Measurements from ENCODE around the gene AMIGO2.
A peak's percentile ranks its signal among the peaks of the same experiment; 100 is the strongest.

The AMIGO2 gene

DNA sequence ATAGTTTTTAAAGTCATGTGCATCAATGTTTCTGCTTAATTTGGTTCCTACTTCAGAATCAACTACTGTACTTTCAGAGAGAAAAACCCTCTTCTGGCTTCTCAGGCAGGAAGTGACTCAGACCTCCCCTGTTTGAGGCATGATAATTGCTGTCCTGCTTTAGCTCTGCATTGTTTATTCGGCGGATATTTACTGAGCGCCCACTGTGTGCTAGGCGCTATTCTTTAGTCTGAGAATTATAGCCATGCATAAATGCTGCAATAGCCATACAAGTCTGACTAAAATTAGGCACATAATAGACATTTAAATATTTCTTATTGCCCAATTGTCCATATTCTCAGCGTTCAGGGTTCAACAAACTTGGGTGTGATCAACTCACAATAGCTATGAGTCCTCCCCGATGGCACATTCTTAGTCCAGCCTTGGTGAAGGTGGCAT, 6.1 kb upstream of the AMIGO2 start:
- peaks cover 10% of the 10 kb centered on the region for H3K9me3 Mint-ChIP-seq
- H3K27me3 Mint-ChIP-seq: no peaks in the 10 kb centered on the region
- H3K36me3 Mint-ChIP-seq (ENCODE audit: low read depth): peaks cover 5% of the 10 kb centered on the region
- ATAC-seq: peak; percentile 82
- peak; percentile 30 for DNase-seq
- H3K27ac Mint-ChIP-seq: peak overlapping the region; percentile 47
- H3K4me3 Mint-ChIP-seq: peak overlapping the region; percentile 32
- peaks cover 61% of the 10 kb centered on the region for H3K4me1 Mint-ChIP-seq

DNA sequence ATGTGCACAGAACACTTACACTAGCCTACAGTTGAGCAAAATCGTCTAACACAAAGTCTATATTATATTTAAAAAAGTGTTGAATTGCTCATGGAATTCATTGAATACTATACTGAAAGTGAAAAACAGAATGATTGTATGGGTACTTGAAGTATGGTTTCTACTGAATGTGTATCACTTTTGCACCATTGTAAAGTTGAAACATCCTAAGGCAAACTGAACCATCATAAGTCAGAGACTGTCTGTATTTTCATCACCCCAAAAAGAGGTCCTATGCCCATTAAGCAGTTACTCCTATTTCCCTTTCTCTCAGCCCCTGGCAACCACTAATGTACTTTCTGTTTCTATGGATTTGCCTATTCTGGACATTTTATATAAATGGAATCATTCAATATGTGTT, 4.4 kb upstream of the AMIGO2 start:
- peak; percentile 7 for ATAC-seq
- Mint-ChIP-seq H3K27me3 (no peaks in the 10 kb centered on the region), H3K4me1 (peaks cover 65% of the 10 kb centered on the region), H3K9me3 (no peaks in the 10 kb centered on the region), H3K4me3 (peak overlapping the region; percentile 39), H3K36me3 (ENCODE audit: low read depth) (peaks cover 3% of the 10 kb centered on the region), H3K27ac (peak overlapping the region; percentile 80)
- DNase-seq: no peak

DNA sequence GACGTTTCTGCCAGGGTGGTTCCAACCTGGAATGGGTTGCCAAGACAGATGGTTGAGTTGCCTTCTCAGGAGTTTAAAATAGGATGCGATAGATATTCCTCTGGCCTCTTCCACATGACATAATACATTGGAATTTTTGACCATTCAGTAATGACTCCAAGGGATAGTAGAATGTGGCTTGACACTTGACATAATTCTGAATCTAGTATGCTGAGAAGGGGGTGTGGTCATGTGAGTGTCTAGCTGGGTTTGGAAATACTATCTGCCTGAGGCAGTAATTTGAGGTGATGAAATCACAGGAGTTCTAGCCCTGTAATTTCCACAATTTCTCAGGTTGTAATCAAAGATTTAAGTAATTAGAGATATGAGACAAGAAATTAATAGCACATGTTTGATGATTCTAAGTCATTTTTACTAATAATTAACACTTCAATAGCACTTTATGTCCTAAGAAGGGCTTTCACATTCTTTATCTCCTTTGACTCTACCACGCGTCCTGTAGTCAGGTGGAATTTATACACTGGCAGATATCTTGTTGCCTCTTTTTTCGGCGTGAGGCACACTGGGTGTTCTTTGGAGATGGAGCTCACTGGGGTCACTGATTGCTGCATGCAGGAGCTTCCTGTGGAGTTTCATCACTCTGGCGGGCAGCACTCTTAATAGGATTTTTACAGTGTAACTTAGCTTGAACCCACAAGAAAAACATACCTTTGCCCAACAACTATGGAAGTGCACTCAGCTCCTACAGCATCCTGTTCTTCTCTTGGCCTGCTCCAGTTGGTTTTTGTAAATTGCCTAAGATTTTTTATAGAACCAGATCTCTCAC, 3.2 kb upstream of the AMIGO2 start:
- Mint-ChIP-seq H3K27ac (peak overlapping the region; percentile 80), H3K4me1 (peaks cover 73% of the 10 kb centered on the region)

DNA sequence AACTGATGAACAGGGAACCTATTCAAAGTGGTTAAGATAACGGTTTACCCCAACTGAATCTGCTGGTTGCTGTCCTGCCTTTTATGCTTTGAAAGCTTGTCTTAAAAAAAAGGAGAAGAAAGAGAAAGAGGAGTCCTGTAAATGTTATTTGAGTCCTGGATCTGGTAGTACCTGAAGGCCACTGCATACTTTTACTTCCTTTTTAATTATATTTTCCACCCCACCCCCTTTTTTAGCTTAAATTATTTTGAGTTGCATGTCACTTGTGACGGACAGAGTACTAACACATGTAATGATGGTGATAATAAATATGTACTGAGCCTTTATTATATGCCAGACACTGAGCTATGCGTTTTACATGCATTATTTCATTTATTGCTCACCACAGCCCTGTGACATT, 2.5 kb upstream of the AMIGO2 start:
- ATAC-seq (no peak), DNase-seq (no peak)
- Mint-ChIP-seq H3K9me3 (no peaks in the 10 kb centered on the region), H3K36me3 (ENCODE audit: low read depth) (peaks cover 21% of the 10 kb centered on the region), H3K4me1 (peaks cover 81% of the 10 kb centered on the region), H3K27me3 (no peaks in the 10 kb centered on the region), H3K27ac (peak overlapping the region; percentile 91), H3K4me3 (peak overlapping the region; percentile 91)

More for the DNA sequence above, 3.2 kb upstream of the AMIGO2 start:
- H3K36me3 Mint-ChIP-seq (ENCODE audit: low read depth): peaks cover 13% of the 10 kb centered on the region
- ATAC-seq (no peak), DNase-seq (no peak)
- no peaks in the 10 kb centered on the region for H3K27me3 Mint-ChIP-seq
- H3K9me3 Mint-ChIP-seq: no peaks in the 10 kb centered on the region
- peak overlapping the region; percentile 54 for H3K4me3 Mint-ChIP-seq

DNA sequence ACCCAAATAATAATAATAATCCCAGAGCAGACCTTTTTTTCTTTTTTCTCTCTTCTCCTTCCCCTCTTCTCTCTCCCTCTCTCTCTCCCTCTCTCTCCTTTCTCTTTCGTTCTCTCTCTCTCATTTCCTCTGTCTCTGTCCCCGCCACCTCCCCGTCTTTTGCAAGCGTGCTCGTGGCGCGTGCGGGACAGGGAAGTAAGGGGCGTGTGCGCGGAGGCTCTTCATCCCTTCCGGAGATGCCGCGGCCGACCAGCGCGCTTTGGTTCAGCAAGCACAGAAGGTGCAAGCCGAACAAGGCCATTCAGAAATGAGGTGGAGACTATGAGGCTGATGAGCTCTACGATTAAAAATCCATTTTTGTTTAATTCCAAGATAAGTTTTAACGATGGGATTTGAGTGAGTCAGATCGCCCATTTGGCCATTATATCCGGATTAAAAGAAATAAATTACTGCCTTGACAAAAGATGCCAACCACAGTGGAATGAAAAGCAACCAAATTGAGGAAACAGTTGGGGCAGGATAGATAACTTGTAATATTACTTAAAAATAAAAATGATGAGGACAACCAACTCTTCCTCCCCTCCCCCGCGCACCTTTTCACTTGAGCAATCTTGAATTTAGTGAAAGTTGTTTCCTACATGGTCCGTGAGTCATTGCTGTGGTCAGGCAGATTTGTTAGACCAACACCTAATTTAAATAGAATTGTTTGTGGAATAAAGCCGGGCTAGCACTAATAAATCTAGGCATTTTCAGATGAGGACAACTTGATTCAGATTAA, 1.2 kb upstream of the AMIGO2 start:
- Mint-ChIP-seq H3K4me1 (peaks cover 81% of the 10 kb centered on the region), H3K4me3 (peak overlapping the region; percentile 91), H3K27ac (peak overlapping the region; percentile 91), H3K9me3 (no peaks in the 10 kb centered on the region), H3K27me3 (no peaks in the 10 kb centered on the region), H3K36me3 (ENCODE audit: low read depth) (peaks cover 29% of the 10 kb centered on the region)
- DNase-seq (peak; percentile 77), ATAC-seq (peak; percentile 65)

DNA sequence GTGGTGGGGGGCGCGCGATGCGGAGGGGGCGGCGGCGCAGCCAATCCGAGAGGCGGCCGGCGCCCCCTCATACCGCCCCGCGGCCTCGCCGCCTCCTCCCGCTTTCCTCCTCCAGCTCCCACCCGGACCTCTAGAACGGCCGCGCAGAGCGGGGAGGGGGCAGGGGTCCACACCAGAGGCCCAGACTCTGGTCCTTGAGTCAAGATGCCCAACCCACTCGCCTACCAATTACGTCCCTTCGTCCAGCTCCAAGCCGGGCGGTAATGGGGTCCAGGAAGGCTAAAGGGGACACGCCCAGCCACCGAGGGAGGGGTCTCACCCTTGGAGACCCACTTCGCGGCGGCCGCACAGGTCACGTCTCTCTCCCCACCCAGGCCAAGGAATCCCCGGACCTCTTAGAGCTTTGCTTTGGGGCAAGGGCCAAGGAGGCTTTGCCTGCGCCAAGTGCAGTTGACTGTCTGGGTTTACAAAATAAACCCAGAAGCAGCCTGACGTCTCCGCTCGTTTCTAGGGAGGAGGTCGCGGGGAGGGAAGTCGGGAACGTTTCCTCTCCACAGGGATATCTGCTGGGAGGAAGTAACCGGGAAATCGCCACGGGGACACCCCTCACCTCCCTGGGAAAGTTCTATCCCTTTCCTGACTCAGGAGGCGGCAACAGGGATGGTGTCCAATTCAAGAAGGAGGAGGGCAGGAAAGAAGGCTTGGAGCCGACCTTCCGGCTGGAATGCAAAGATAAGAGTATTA, 394 bp upstream of the AMIGO2 start:
- Mint-ChIP-seq H3K36me3 (ENCODE audit: low read depth) (peaks cover 34% of the 10 kb centered on the region), H3K4me3 (peak overlapping the region; percentile 91)
- DNase-seq: peak; percentile 46

DNA sequence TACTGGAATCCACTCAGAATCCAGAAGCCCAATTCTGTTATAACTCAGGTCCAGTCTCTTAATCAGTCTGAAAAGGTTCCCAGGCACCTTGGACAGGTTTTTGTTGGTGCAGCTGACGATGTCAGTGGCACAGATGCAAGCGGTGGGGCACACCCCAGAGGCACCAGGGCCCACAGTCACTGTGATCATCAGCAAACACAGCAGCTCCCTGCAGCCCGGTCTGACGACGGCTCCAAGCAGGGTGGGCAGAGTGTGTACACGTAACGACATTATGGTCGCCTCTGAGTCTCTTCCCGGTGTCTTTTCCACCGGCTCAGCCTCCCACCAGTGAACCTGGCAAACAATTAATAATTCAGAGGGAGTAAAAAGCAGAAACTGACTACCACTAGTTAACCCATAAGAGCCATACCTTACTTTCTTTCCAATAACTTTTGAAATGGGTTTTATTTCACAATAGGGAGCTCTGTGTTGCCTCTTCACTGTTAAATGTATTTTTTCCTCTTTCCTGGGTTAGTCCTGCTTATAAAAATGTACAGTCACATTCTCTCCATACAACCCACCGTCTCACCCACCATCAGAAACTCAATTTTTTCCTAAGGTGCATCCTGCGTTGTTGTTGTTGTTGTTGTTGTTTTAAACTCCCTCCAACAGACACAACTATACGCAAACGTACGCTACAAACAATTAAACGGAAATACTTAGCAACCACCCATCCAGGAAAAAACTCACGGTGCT, 859 bp downstream of the AMIGO2 start:
- H3K27me3 Mint-ChIP-seq: no peaks in the 10 kb centered on the region
- peak overlapping the region; percentile 98 for H3K27ac Mint-ChIP-seq
- H3K9me3 Mint-ChIP-seq: no peaks in the 10 kb centered on the region
- peaks cover 35% of the 10 kb centered on the region for H3K36me3 Mint-ChIP-seq (ENCODE audit: low read depth)
- DNase-seq (peak; percentile 47), ATAC-seq (peak; percentile 69)
- H3K4me1 Mint-ChIP-seq: peaks cover 65% of the 10 kb centered on the region
- H3K4me3 Mint-ChIP-seq: peak overlapping the region; percentile 99

More for the DNA sequence above, 394 bp upstream of the AMIGO2 start:
- Mint-ChIP-seq H3K27ac (peak overlapping the region; percentile 91), H3K9me3 (no peaks in the 10 kb centered on the region), H3K27me3 (no peaks in the 10 kb centered on the region), H3K4me1 (peaks cover 77% of the 10 kb centered on the region)
- ATAC-seq: peak; percentile 12

DNA sequence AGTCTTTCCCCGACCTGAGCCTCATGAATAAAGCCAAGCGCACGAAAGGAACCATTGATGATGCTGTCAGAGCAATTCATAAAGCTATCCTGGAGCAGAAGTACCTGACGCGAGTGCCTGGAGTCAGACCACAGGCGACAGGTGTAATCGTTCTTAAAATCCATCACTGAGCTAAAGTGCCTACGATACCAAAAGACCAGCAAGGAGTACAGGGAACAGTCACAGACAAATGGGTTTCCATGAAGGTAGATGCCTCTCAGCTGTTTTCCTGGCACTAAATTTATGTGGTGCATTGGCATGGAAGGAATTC, 1.7 kb downstream of the AMIGO2 start:
- Mint-ChIP-seq H3K27ac (peak overlapping the region; percentile 34), H3K36me3 (ENCODE audit: low read depth) (peaks cover 35% of the 10 kb centered on the region), H3K4me3 (peak overlapping the region; percentile 99), H3K9me3 (no peaks in the 10 kb centered on the region), H3K4me1 (peaks cover 58% of the 10 kb centered on the region), H3K27me3 (no peaks in the 10 kb centered on the region)
- no peak for ATAC-seq
- no peak for DNase-seq

DNA sequence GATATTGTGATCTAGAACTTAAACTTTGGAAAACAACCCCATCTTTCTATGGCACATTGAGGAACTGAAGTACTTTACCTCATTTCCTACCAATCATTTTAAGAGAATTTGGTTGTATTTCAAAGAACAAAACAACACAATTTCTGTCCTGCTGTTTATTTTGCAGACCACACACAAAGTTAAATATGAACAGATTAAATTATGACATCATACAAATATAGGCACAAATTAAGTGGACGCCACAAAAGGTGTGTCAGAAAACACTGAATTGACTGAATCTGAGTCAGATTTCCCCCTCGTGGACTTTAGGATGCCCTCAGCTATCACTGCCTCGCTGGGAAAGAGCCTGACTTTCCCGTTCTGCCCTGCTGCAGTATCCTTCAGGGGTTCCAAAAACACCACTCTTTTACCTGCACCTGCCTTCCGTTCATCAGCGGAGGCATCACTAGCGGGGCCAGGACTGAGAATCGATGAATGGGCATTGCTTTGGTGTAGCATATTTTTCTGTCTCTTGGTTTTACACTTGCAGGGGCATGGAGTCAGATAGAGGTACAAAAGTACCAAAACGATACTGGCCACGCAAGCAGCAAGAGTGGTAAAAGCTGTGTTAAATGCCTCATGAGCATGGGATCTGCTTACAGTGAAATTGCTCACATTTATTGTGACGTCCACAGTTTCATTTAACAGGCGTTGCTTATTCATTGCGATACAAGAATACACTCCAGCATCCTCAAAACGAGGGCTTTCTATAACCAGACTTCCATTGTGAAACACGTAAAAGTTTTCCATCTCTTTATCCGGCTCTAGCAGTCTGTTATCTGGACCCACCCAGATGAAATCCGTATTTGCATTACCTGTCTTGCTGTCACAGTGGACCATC, 2.3 kb downstream of the AMIGO2 start:
- DNase-seq (no peak), ATAC-seq (no peak)
- Mint-ChIP-seq H3K27ac (peak overlapping the region; percentile 34), H3K9me3 (no peaks in the 10 kb centered on the region), H3K36me3 (ENCODE audit: low read depth) (peaks cover 35% of the 10 kb centered on the region), H3K27me3 (no peaks in the 10 kb centered on the region), H3K4me3 (peak overlapping the region; percentile 99), H3K4me1 (peaks cover 52% of the 10 kb centered on the region)

DNA sequence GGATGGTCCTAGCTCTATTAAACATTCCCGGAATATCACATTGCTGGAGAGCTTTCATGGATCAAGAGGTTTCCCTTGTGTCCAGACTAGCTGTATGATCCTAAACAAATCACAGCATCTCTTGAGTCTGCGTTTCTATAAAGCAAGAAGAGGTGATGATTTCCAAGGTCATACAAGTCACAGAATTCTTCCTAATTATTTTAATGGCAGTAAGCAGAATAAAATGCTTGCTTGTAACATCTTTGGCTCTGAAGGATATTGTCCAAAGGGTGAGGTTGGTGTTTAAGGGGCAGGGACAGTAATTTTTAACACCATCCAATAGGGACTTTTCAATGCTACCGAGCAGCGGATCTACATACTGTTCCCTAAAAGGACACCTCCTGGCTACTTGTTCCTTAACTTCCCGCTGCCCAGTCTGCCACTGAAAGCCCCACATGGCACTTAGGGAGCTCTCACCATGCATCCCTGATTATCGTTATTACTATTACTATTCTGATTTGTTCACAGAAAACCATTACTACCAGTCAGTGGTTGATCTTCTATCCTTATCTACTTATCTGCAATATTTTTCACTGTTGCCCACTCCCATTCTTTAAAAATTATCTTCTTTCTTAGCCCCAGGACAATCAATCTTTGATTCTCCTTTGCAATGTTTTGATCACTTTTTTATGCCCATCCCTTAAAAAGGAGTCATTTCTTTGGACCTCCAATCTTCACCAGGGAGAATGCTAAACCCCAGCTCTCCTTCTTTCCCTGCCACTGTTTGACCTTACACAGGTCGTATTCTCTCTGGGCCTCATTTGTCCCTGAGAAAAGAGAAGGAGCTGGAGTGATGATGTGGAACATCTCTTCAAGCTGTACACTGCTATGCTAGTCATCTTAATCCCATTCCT, 4.3 kb downstream of the AMIGO2 start:
- no peaks in the 10 kb centered on the region for H3K27me3 Mint-ChIP-seq
- H3K27ac Mint-ChIP-seq: peak overlapping the region; percentile 13
- peaks cover 35% of the 10 kb centered on the region for H3K4me1 Mint-ChIP-seq
- H3K9me3 Mint-ChIP-seq: no peaks in the 10 kb centered on the region
- no peak overlapping the region for H3K4me3 Mint-ChIP-seq
- ATAC-seq (no peak), DNase-seq (no peak)
- H3K36me3 Mint-ChIP-seq (ENCODE audit: low read depth): peaks cover 35% of the 10 kb centered on the region

DNA sequence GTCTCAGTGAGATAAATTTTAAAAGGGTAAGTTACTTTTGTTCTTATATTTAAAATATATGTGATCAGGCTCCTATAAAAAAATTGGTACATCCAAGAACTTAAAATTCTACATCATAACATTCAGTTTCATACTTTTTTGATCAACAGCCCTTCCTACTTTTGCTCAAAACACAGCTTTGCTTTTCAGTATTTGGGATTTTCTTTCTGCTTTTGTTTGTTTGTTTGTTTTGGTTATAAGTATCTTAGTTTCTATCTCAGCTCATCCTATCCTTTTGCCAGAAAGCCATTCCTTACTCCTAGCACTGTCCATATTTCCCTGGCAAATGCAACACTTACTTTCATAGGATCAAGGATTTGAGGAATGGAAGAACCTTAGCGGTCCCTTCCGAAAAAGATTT, 5.0 kb downstream of the AMIGO2 start:
- peaks cover 35% of the 10 kb centered on the region for H3K4me1 Mint-ChIP-seq
- no peak for ATAC-seq
- peaks cover 35% of the 10 kb centered on the region for H3K36me3 Mint-ChIP-seq (ENCODE audit: low read depth)
- DNase-seq: no peak
- no peak overlapping the region for H3K27ac Mint-ChIP-seq
- no peaks in the 10 kb centered on the region for H3K9me3 Mint-ChIP-seq
- no peaks in the 10 kb centered on the region for H3K27me3 Mint-ChIP-seq
- no peak overlapping the region for H3K4me3 Mint-ChIP-seq

DNA sequence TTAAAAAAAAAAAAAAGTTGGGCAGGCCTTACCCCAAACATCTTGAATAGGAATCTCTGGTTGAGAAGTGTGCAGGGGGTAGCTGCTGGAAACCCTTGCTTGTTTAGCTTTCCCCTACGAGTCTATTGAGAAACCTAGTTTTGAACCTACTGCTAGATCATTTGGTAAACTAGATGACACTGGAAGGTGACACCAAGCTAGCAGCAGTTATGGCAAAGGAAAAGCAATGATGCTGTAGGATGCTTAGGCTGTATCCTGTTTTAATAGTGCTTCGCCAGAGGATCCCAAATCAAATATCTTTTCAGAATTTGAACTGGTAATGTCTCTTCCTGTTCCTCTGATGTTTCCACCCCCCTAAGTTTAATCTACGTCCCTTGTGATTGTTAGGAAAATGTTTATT, 5.8 kb downstream of the AMIGO2 start:
- DNase-seq (no peak), ATAC-seq (no peak)
- Mint-ChIP-seq H3K27me3 (no peaks in the 10 kb centered on the region), H3K36me3 (ENCODE audit: low read depth) (peaks cover 30% of the 10 kb centered on the region), H3K9me3 (no peaks in the 10 kb centered on the region), H3K4me1 (peaks cover 31% of the 10 kb centered on the region), H3K27ac (no peak overlapping the region), H3K4me3 (no peak overlapping the region)
